Stimulated activated CD8-positive, alpha-beta memory T cell treated with anti-CD3 and anti-CD28 coated beads, Interleukin-12 subunit alpha, Interleukin-12 subunit beta, amount 100 ng/mL, for 24 hours (primary cell): ENCODE measurements around the gene ZNF12.
"Not testable (repeated sequence)": the region's sequence is repeated elsewhere in the genome, so short reads cannot be mapped to it uniquely, and the experiment has no call there.

Source experiments
- DNase-seq: peaks from one replicate; pipeline ENCODE4 v3.0.0-alpha.2; 2020; ENCODE audit errors: extremely low read depth

ZNF12 gene

DNA sequence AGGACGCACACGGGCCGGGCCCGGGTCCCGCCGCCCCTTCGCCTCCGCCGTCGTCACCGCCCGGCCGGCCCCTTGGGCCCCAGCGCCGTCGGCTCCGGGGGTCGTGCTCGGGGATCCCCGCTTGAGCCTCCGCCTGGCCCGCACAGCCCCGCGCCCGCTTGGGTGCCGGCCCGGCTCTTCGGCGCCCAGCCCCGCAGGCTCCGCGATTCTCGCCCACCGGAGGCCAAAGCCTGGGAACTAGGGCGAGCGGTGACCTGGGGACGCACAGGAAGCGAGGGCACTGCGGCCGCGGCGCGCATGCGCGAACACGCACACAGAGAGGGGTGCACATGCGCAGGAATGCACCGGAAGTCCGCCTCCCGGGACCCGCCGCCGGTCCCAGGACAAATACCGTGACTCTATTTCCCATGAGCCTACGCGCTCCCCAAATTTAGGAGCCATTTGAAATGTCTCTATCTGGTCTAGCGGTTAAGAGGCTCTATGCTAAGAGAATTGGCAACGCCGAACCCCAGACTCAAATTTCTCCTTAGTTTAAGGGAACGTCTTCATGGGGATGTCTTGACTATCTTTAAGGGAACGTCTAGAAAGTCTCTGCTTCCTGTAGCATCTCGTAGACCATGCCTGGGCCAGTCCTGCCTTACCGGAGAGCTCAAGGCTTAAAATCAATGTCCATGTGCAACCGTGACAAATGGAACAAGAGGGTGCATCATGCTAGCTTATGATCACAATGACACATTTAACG lies at the start of gene ZNF12:
Gene ZNF12 (minus strand): TSS at position 282 of the 742 bp plus-strand sequence. CDS start 1,774 bp downstream, outside the sequence.
- DNase-seq = peak; percentile 92

- not testable (repeated sequence) for DNase-seq
Measured at GRCh38 chr7:6753964-6754363, 47.2 kb upstream of the ZNF12 start, which contains the start of gene RSPH10B2. RSPH10B2 (plus strand) TSS chr7:6754103; CDS start chr7:6757678, 3,575 bp downstream.

DNA sequence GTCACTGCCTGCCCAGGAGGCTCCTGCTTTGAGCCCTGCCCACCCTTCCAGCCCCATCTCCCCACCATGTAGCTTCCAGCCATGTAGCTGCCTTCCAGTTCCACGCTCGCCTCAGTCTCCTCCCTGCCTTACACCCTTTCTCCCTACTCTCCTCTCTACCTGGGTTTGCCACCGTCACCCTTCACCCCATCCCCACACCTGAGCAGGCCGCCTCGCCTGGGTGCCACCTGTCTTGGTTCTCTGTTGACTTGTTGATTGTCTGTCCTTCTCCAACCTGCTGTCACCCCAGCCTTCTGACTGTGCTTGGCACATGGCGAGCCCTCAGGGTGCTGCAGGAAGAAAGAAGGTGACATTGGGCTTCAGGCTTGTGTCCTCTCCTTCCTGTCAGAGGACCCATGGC lies 43.4 kb upstream of the ZNF12 start:
- not testable (repeated sequence) for DNase-seq

DNA sequence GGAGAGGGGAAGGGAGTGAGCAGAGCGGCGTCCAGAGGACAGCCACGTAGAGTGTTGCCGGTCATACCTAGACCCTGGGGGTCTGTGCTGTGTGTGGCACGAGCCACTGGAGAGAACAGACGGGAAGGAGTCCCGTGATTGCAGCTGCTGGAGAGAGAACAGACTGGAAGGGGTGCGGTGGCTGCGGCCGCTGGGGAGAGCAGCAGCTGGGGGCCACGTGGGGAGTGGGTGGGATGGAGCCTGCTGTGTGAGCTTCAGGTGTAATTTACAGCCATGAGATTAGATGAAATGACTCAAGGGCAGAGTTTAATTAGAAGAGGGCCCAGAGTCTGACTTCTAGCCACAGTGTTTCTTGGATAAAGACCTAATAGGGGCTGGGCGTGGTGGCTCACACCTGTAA lies 42.6 kb upstream of the ZNF12 start:
- not testable (repeated sequence) for DNase-seq

GRCh38 chr7:6744410-6745100 lies 37.8 kb upstream of the ZNF12 start:
- DNase-seq = not testable (repeated sequence)

GRCh38 chr7:6738415-6738814 lies 31.7 kb upstream of the ZNF12 start:
- not testable (repeated sequence) for DNase-seq

DNA sequence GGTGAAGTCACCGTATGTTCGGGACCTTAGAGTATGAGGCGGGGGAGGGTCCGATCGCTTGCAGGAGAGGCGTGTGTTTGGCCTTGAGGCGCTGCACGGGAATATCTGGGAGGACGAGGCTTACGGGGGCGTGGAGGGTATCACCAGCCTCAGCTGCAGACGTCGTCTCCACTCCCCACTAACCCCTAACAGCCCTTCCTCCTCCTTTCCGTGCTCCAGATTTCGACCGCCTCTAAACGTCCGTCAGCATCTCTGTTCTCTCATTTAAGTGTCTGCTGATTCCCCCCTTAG lies 23.5 kb upstream of the ZNF12 start:
- no peak for DNase-seq

- peak; percentile 65 for DNase-seq
Measured at GRCh38 chr7:6729492-6730342, 23.0 kb upstream of the ZNF12 start.

DNA sequence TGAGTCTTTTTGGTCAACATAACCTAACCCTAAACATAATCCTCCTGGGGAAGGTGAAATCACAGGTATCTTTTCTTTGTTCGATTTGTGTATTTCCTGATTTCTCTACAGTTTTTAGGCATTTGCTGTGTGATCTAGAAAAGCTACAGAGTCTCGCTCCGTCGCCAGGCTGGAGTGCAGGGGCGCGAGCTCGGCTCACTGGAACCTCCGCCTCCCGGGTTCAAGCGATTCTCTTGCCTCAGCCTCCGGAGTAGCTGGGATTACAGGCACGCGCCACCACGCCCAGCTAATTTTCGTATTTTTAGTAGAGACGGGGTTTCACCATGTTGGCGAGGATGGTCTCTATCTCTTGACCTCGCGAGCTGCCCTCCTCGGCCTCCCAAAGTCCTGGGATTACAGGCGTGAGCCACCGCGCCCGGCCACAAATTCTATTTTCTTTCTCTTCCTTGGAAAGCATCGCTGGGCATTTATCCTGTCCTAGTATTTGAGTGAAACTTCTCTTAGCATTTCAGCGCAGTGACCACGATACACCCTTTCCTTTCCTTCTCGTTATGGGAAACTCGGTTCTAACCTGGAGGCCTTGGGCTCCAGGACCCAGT lies 22.2 kb upstream of the ZNF12 start:
- DNase-seq = not testable (repeated sequence)

GRCh38 chr7:6727663-6728062 lies 20.9 kb upstream of the ZNF12 start:
- DNase-seq = no peak

DNA sequence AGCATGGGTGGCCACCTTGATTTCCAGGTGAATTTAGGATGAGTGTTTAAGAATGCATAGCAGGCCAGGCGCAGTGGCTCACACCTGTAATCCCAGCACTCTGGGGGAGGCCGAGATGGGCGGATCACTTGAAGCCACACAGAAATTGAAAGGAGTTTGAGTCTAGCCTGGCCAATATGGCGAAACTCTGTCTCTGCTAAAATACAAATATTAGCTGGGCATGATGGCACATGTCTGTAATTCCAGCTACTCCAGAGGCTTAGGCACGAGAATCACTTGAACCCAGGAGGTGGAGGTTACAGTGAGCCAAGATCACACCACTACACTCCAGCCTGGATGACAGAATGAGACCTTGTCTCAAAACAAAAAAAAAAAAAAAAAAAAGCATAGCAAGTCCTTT lies 19.6 kb upstream of the ZNF12 start:
- not testable (repeated sequence) for DNase-seq

GRCh38 chr7:6725003-6725402 lies 18.3 kb upstream of the ZNF12 start:
- DNase-seq = no peak

- not testable (repeated sequence) for DNase-seq
Measured at GRCh38 chr7:6724351-6724750, 17.6 kb upstream of the ZNF12 start.

GRCh38 chr7:6718124-6718523 lies 11.4 kb upstream of the ZNF12 start:
- DNase-seq = no peak

GRCh38 chr7:6715898-6716297 lies 9.2 kb upstream of the ZNF12 start:
- DNase-seq = not testable (repeated sequence)

DNA sequence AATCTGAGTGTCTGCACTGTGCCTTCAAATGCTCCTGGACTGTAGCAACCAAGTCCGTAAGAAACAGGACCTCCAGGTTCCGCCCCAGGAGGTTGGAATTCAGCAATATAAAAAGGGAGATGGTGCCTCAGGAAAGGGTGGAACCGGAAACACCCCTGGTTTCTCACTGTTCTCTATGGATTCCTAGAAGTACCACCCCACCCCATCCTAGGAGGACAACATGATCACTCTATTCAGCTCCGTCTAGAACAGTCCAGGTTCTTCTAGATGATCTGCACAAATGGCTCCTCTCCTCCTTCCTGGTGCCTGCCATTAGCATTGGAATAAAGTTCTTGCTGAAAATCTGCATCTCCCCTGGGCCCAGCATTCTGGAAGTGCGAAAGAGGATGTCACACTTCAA lies 7.6 kb upstream of the ZNF12 start:
- no peak for DNase-seq

- DNase-seq = no peak
Measured at GRCh38 chr7:6709808-6710207, 3.1 kb upstream of the ZNF12 start.

DNA sequence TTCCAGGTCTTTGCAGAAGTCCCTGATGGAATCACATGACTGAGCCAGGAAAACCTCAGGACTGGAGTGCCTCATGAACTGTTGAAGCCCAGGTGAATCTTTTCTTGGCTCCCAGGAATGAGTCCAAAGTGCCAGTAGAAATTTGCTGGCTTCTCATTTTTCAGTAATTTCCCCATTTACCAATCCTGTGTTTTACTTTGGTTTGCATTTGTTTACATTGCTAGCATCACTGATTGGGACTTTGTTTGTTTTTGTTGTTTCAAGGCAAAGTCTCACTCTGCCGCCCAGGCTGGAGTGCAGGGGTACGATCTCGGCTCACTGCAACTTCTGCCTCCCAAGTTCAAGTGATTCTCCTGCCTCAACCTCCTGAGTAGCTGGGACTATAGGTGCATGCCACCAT lies 1.6 kb upstream of the ZNF12 start:
- no peak for DNase-seq

DNA sequence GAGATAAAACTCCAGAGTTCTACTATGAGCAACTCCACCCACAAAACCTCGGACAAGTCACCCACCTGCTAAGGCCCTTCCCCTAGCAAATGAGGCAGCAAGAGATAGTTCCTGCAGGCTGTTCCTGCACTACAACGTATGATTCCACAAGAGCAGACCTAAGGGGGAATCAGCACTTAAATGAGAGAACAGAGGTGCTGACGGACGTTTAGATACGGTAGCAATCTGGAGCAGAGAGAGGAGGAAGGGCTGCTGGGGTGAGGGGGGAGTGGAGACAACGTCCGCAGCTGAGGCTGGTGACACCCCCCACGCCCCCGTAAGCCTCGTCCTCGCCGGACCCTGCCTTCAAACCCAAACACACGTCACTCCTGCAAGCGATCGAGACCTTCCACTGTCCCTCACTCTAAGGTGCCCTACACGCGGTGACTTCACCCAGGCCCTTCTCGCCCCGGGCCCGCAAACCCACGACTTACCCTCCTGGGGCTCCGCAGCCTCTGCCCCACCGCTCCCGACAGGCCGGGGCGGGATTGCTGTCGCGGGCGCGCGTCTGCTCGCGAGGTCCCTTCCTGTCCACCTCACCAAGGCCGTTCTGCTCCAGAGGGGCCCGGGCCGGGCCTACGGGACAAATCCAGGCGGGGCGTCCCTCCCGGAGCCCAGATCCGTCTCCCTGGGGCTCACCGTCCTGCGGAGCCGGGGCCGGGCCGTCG lies 635 bp downstream of the ZNF12 start:
- DNase-seq = no peak

- no peak for DNase-seq
Measured at GRCh38 chr7:6701860-6702259, 4.9 kb downstream of the ZNF12 start.

- no peak for DNase-seq
Measured at GRCh38 chr7:6700793-6701192, 6.0 kb downstream of the ZNF12 start.
